ENCODE measurements around the gene DDX18. TPM values are rescaled to one million over a fixed set of nuclear protein-coding genes. Genes with fewer than 3 reads are reported as not detected.

Gene DDX18
- total and polyA plus RNA-seq, 2 of the 4 experiments (the other 2 are of a cell fraction): 34.6 to 69.9 TPM

- no peak for TF ChIP-seq BHLHE40 (IDR thresholded peaks at IDR 0.05; ENCODE audit: low read depth, low read length)
Observed at GRCh38 chr2:117855886-117856285, 41.4 kb downstream of the DDX18 start (continued).

GRCh38 chr2:117856415-117857210 lies 42.1 kb downstream of the DDX18 start:
- H3K27me3 ChIP-seq (ENCODE audit: control insufficient read depth, insufficient read depth, low read length): peaks cover 9% of the 10 kb centered on the region; the same call in 1 of the 2 replicates
- H2AFZ ChIP-seq (replicated peaks; ENCODE audit: low read length, poor library complexity): peak overlapping the region; percentile 73
- no peak overlapping the region for H2AK9ac ChIP-seq (replicated peaks; ENCODE audit: low read depth, low read length, poor library complexity)
- no peaks in the 10 kb centered on the region for H4K20me1 ChIP-seq (ENCODE audit: insufficient read depth, low read length)
- H3K56ac ChIP-seq (ENCODE audit: extremely low read depth, insufficient read depth, low read length): peak overlapping the region; percentile 50; the same call in 1 of the 2 replicates
- H3K4me2 ChIP-seq (ENCODE audit: low read depth, low read length): 0 out of 2 replicates have a peak overlapping the region, but pooled peaks have one; percentile 8
- WGBS, 2 experiments (ENCODE audit: extremely low coverage in 2 of 2, insufficient read length in 1 of 2): 33% methylated on average over 1 of the region's 4 CpGs; no CpG with 5 or more reads in 1 of the 2 experiments
- 0 out of 2 replicates have a peak overlapping the region, but pooled peaks have one; percentile 9 for H2AK5ac ChIP-seq (ENCODE audit: low read depth, low read length)
- 0 out of 2 replicates have a peak overlapping the region, but pooled peaks have one; percentile 4 for H3K18ac ChIP-seq (ENCODE audit: low read depth, low read length)
- intact Hi-C loops (cut with micrococcal nuclease): loop anchor here (1.0 kb wide), 1 partner anchor 20 kb away; no protein-coding TSS in a partner anchor
- H4K5ac ChIP-seq (ENCODE audit: low read depth, low read length): no peak overlapping the region
- in situ Hi-C loops (cut with MboI; ENCODE audit: low sequenced_read_pairs): no loop called here
- peak overlapping the region; percentile 67 for H4K91ac ChIP-seq (ENCODE audit: insufficient read depth, low read depth, low read length)
- dilution Hi-C loops (cut with HindIII; ENCODE audit: low sequenced_read_pairs, unreplicated experiment): no loop called here
- BruUV-seq (replicated peaks): no TSS peak
- no peaks in the 10 kb centered on the region for H3K79me1 ChIP-seq (ENCODE audit: low read depth in 1 of 2, low read length in 2 of 2)
- no peak overlapping the region; the same call in none of the 2 replicates for H3K23ac ChIP-seq (ENCODE audit: low read depth, low read length)
- peak overlapping the region; percentile 64 for H3K4ac ChIP-seq (ENCODE audit: low read depth, low read length)
- H2BK15ac ChIP-seq (ENCODE audit: low read depth, low read length): 0 out of 3 replicates have a peak overlapping the region, but pooled peaks have one; percentile 7
- ATAC-seq (ENCODE audit: low read depth) (peak; percentile 95), DNase-seq (peak; percentile 96)
- peak overlapping the region; percentile 85 for H2BK120ac ChIP-seq (ENCODE audit: low read depth, low read length)
- H3K9me1 ChIP-seq (ENCODE audit: insufficient read depth, low read length): peaks cover 8% of the 10 kb centered on the region; the same call in 1 of the 2 replicates
- H3K4me3 ChIP-seq (ENCODE audit: insufficient read depth, low read depth, low read length): no peak overlapping the region
- peaks cover 3% of the 10 kb centered on the region; the same call in 1 of the 2 replicates for H3K4me1 ChIP-seq (ENCODE audit: control insufficient read depth, insufficient read depth, low read length)
- H3K36me3 ChIP-seq (ENCODE audit: control insufficient read depth, insufficient read depth, low read length): no peaks in the 10 kb centered on the region
- peak overlapping the region; percentile 18 for H3K27ac ChIP-seq (ENCODE audit: insufficient read depth, low read length)
- H3K14ac ChIP-seq (replicated peaks; ENCODE audit: low read depth, low read length): peak overlapping the region; percentile 62
- peak overlapping the region; percentile 36 for H2BK5ac ChIP-seq (ENCODE audit: low read depth, low read length, poor library complexity, severe bottlenecking)
- H3K9ac ChIP-seq (ENCODE audit: low read depth, low read length): no peak overlapping the region
- H4K8ac ChIP-seq (ENCODE audit: low read depth in 2 of 2, low read length in 2 of 2): peak overlapping the region in 1 of 2 experiments; percentile 59; a peak in 2 of 4 replicates
- peaks cover 7% of the 10 kb centered on the region; the same call in 1 of the 2 replicates for H3K9me3 ChIP-seq (ENCODE audit: control insufficient read depth, insufficient read depth, low read length)
- CTCF ChIA-PET: interaction anchor here (1.0 to 1.5 kb wide), 3 partner anchors 14 to 147 kb away, joined by 3 to 7 read pairs (median 5); no protein-coding TSS in a partner anchor
- peak overlapping the region; percentile 88 for H2BK20ac ChIP-seq (ENCODE audit: low read depth, low read length)
- POLR2A ChIA-PET (ENCODE audit: unreplicated experiment): no interaction called here
- TF ChIP-seq NFE2L2 (IDR thresholded peaks at IDR 0.05; ENCODE audit: low read depth, low read length) (no peak), USF2 (IDR thresholded peaks at IDR 0.05; ENCODE audit: low read depth, low read length) (no peak), CHD1 (IDR thresholded peaks at IDR 0.05; ENCODE audit: low read depth, low read length) (no peak), CTCF (conservative IDR thresholded peaks at IDR 0.05; ENCODE audit: low read depth, low read length) (no peak), ELK1 (IDR thresholded peaks at IDR 0.05; ENCODE audit: borderline replicate concordance, low read depth, low read length) (no peak), FOS (IDR thresholded peaks at IDR 0.05; ENCODE audit: low read depth, low read length) (no peak), SMC3 (IDR thresholded peaks at IDR 0.05; ENCODE audit: low read depth, low read length) (no peak), CEBPB (IDR thresholded peaks at IDR 0.05; ENCODE audit: low read depth, low read length) (peak; percentile 70), POLR2A (IDR thresholded peaks at IDR 0.05; ENCODE audit: low read depth, low read length) (no peak), MAZ (IDR thresholded peaks at IDR 0.05; ENCODE audit: borderline replicate concordance, low read depth, low read length) (no peak)
